ENCODE measurements around the gene CLSTN2.

CLSTN2 gene

DNA sequence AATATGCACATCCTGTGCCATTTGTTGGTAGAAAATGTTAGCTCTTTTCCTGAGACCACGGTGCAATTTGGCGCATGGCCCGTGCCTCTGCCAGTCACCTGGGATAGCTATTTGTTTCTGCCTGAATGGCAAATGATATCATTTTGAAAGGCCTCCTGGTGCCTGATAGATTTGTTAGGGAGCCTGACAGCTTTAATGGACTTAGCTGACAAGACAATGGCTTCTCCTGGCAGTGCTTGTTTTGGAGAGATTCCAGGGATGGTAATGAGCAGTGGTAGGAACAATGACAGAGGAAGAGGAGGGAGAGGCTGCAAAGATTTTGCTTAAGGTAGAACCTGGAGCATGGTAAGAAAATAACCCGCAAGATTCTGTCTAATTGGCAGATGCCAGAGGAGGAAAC is 268.5 kb downstream of the CLSTN2 start:
- Histone ChIP-seq H2BK5ac (ENCODE audit: low read length) (no peak overlapping the region), H3K14ac (ENCODE audit: low read length) (no peak overlapping the region), H4K91ac (ENCODE audit: low read depth, low read length, poor library complexity) (no peak overlapping the region), H2BK12ac (ENCODE audit: low read length) (no peak overlapping the region), H3K23ac (ENCODE audit: low read depth, low read length, poor library complexity) (no peak overlapping the region), H3K36me3 (replicated peaks in 1 of 2; ENCODE audit: control insufficient read depth in 2 of 2, insufficient read depth in 2 of 2, low read length in 2 of 2) (no peaks in the 10 kb centered on the region), H3K4me1 (ENCODE audit: control insufficient read depth in 2 of 2, insufficient read depth in 1 of 2, low read depth in 1 of 2, low read length in 2 of 2) (peaks cover 0 to 6% of the 10 kb centered on the region in 2 donors), H3K79me1 (ENCODE audit: low read depth, low read length) (no peaks in the 10 kb centered on the region), H2AK5ac (ENCODE audit: low read depth, low read length) (no peak overlapping the region), H3K9me3 (replicated peaks in 1 of 2; ENCODE audit: control insufficient read depth in 2 of 2, insufficient read depth in 1 of 2, low read depth in 1 of 2, low read length in 2 of 2) (no peaks in the 10 kb centered on the region), H3K4me2 (ENCODE audit: insufficient read depth, low read length, poor library complexity, severe bottlenecking) (no peak overlapping the region), H2BK120ac (ENCODE audit: low read depth, low read length) (no peak overlapping the region), H3K4ac (ENCODE audit: low read length) (no peak overlapping the region), H3K9ac (ENCODE audit: low read depth, low read length, poor library complexity) (no peak overlapping the region), H3K4me3 (ENCODE audit: low read length in 2 of 2) (no peak overlapping the region), H3K18ac (ENCODE audit: low read length) (no peak overlapping the region), H2BK15ac (ENCODE audit: low read length) (no peak overlapping the region), H3K27me3 (ENCODE audit: control insufficient read depth in 3 of 3, insufficient read depth in 3 of 3, low read depth in 1 of 3, low read length in 3 of 3) (peaks cover 4 to 44% (median 10%) of the 10 kb centered on the region in 3 experiments), H2AFZ (ENCODE audit: low read length) (no peak overlapping the region), H3K27ac (replicated peaks; ENCODE audit: low read length) (no peak overlapping the region), H4K8ac (ENCODE audit: low read depth, low read length) (no peak overlapping the region)
- WGBS, 2 donors (ENCODE audit: extremely low coverage in 2 of 2, insufficient read length in 2 of 2, insufficient replicate concordance in 1 of 2) = no CpG with 5 or more reads among the region's 4 CpGs
- DNase-seq (ENCODE audit: low spot score) = peak; percentile 54

DNA sequence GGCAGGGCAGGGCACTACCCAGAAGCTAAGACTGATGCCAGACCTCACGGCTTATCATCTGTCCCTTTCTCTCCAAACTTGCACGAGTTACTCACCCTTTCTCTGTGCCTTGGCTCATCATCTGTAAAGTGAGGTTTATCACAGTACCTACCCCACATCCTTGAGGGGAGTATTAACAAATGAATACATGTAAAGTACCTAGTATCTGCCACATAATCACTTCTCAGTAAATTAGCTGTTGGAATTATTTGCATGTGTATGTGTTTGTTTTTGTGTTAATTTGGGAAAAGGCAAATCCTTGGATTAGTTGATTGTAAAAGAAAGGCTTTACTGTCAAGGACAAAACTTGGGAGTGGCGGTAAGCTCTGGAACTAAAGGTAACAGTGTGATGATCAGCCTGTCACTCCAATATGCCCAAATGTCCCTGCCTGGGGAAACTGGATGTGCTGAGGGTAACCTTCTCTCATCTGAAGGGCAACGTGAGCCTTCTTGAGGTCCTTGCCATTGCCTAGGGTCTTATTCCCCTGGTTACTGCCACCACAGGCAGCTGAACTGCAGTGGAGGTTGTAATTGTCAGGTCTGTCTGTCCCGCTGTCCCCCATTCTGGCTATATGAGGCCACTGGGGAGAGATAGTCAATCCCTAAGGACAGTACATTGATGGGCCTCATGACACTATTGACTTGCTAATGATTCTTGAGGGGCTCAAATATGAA is 269.4 kb downstream of the CLSTN2 start:
- Histone ChIP-seq H2BK120ac (ENCODE audit: low read depth, low read length) (no peak overlapping the region), H2AK5ac (ENCODE audit: low read depth, low read length) (no peak overlapping the region), H3K36me3 (replicated peaks in 1 of 2; ENCODE audit: control insufficient read depth in 2 of 2, insufficient read depth in 2 of 2, low read length in 2 of 2) (no peaks in the 10 kb centered on the region), H2BK5ac (ENCODE audit: low read length) (no peak overlapping the region), H3K27ac (replicated peaks; ENCODE audit: low read length) (no peak overlapping the region), H2BK15ac (ENCODE audit: low read length) (no peak overlapping the region), H2AFZ (ENCODE audit: low read length) (no peak overlapping the region), H3K18ac (ENCODE audit: low read length) (no peak overlapping the region), H3K23ac (ENCODE audit: low read depth, low read length, poor library complexity) (no peak overlapping the region), H3K4me2 (ENCODE audit: insufficient read depth, low read length, poor library complexity, severe bottlenecking) (no peak overlapping the region), H3K27me3 (ENCODE audit: control insufficient read depth in 3 of 3, insufficient read depth in 3 of 3, low read depth in 1 of 3, low read length in 3 of 3) (peaks cover 4 to 44% (median 10%) of the 10 kb centered on the region in 3 experiments), H4K91ac (ENCODE audit: low read depth, low read length, poor library complexity) (no peak overlapping the region), H3K4me3 (ENCODE audit: low read length in 2 of 2) (no peak overlapping the region), H4K8ac (ENCODE audit: low read depth, low read length) (no peak overlapping the region), H3K4ac (ENCODE audit: low read length) (no peak overlapping the region), H2BK12ac (ENCODE audit: low read length) (no peak overlapping the region), H3K9me3 (replicated peaks in 1 of 2; ENCODE audit: control insufficient read depth in 2 of 2, insufficient read depth in 1 of 2, low read depth in 1 of 2, low read length in 2 of 2) (no peaks in the 10 kb centered on the region), H3K9ac (ENCODE audit: low read depth, low read length, poor library complexity) (no peak overlapping the region), H3K4me1 (ENCODE audit: control insufficient read depth in 2 of 2, insufficient read depth in 1 of 2, low read depth in 1 of 2, low read length in 2 of 2) (peaks cover 0 to 6% of the 10 kb centered on the region in 2 donors), H3K14ac (ENCODE audit: low read length) (no peak overlapping the region), H3K79me1 (ENCODE audit: low read depth, low read length) (no peaks in the 10 kb centered on the region)
- DNase-seq (ENCODE audit: low spot score) = no peak
- no CpG with 5 or more reads among the region's 5 CpGs for WGBS, 2 donors (ENCODE audit: extremely low coverage in 2 of 2, insufficient read length in 2 of 2, insufficient replicate concordance in 1 of 2)

DNA sequence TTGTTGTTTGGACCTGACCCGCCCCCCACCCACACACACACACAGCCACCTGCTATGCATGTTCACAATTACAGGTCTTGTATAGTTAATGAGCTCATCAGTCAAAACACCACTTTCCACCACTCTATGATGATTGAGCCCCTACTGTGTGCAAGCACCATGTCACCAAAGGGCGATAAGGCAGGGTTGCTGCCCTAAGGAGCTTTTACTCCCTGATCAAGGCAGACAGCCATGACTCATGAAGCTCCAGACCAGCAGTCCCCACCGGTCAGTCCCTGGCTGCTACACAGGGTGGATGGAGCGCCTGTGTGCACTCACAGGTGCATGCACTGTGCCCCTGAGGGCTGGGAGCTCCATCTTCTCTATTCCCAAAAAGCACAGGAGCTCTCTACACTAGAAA is 270.6 kb downstream of the CLSTN2 start:
- no peak overlapping the region for H2BK5ac ChIP-seq (ENCODE audit: low read length)
- no peak overlapping the region for H3K4ac ChIP-seq (ENCODE audit: low read length)
- no peak overlapping the region for H3K4me2 ChIP-seq (ENCODE audit: insufficient read depth, low read length, poor library complexity, severe bottlenecking)
- no peak overlapping the region for H2BK120ac ChIP-seq (ENCODE audit: low read depth, low read length)
- DNase-seq (ENCODE audit: low spot score) = no peak
- H3K23ac ChIP-seq (ENCODE audit: low read depth, low read length, poor library complexity) = peak overlapping the region; percentile 36
- no peaks in the 10 kb centered on the region for H3K36me3 ChIP-seq (replicated peaks in 1 of 2; ENCODE audit: control insufficient read depth in 2 of 2, insufficient read depth in 2 of 2, low read length in 2 of 2)
- H3K18ac ChIP-seq (ENCODE audit: low read length) = no peak overlapping the region
- no CpG with 5 or more reads among the region's 4 CpGs for WGBS, 2 donors (ENCODE audit: extremely low coverage in 2 of 2, insufficient read length in 2 of 2, insufficient replicate concordance in 1 of 2)
- H2BK15ac ChIP-seq (ENCODE audit: low read length) = no peak overlapping the region
- H2AFZ ChIP-seq (ENCODE audit: low read length) = no peak overlapping the region
- H3K9ac ChIP-seq (ENCODE audit: low read depth, low read length, poor library complexity) = peak overlapping the region; percentile 5
- no peak overlapping the region for H4K8ac ChIP-seq (ENCODE audit: low read depth, low read length)
- H3K4me3 ChIP-seq (ENCODE audit: low read length in 2 of 2) = no peak overlapping the region
- H3K27ac ChIP-seq (replicated peaks; ENCODE audit: low read length) = no peak overlapping the region
- H3K14ac ChIP-seq (ENCODE audit: low read length) = no peak overlapping the region
- H2AK5ac ChIP-seq (ENCODE audit: low read depth, low read length) = no peak overlapping the region
- H3K4me1 ChIP-seq (ENCODE audit: control insufficient read depth in 2 of 2, insufficient read depth in 1 of 2, low read depth in 1 of 2, low read length in 2 of 2) = peaks cover 0 to 6% of the 10 kb centered on the region in 2 donors
- H3K9me3 ChIP-seq (replicated peaks in 1 of 2; ENCODE audit: control insufficient read depth in 2 of 2, insufficient read depth in 1 of 2, low read depth in 1 of 2, low read length in 2 of 2) = no peaks in the 10 kb centered on the region
- H3K79me1 ChIP-seq (ENCODE audit: low read depth, low read length) = no peaks in the 10 kb centered on the region
- H2BK12ac ChIP-seq (ENCODE audit: low read length) = no peak overlapping the region
- peaks cover 4 to 44% (median 8%) of the 10 kb centered on the region in 3 experiments for H3K27me3 ChIP-seq (ENCODE audit: control insufficient read depth in 3 of 3, insufficient read depth in 3 of 3, low read depth in 1 of 3, low read length in 3 of 3)
- H4K91ac ChIP-seq (ENCODE audit: low read depth, low read length, poor library complexity) = no peak overlapping the region

DNA sequence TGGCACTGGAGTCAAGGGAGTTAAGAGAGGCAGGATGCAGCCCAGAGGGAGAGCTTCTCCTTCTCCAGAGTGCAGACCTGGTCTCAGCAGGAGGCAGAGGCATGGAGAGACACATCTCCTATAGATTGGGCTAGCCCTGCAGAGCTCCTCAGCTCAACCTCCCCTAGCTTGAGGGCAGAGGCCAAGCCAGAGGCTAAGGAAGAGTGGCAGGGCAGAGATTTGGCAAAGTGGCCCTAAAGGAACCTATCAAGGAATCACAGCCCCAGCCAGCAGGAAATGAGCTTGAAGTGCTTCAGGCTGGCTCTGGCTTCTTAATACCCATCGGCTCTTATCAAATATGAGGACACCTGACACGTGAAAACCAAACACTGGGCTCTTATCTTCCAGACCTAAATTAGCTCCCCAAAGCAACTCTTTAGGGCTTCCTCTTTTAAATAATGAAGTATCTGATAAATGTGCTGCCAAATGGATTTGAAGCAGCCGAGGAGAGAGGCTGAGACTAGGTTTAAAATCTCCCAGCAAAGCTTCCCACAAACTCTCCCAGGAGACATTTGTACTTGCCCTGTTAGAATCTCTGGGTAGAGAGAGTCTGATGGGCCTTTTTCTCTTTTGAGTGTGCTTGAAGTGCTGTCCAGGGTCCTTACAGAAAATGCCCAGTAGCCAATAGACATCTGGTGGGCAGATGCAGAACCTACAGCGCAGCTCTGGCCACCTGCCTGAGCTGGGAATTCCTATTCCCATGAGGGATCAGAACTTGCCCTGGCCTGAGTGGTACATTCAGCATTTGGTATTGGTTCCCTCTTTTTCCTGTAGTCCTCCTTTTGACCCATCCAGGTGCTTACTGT is 271.4 kb downstream of the CLSTN2 start:
- H3K18ac ChIP-seq (ENCODE audit: low read length) = no peak overlapping the region
- DNase-seq (ENCODE audit: low spot score) = peak; percentile 44
- H3K4me2 ChIP-seq (ENCODE audit: insufficient read depth, low read length, poor library complexity, severe bottlenecking) = no peak overlapping the region
- H2BK5ac ChIP-seq (ENCODE audit: low read length) = no peak overlapping the region
- no peak overlapping the region for H2AFZ ChIP-seq (ENCODE audit: low read length)
- no peak overlapping the region for H2AK5ac ChIP-seq (ENCODE audit: low read depth, low read length)
- no peaks in the 10 kb centered on the region for H3K9me3 ChIP-seq (replicated peaks in 1 of 2; ENCODE audit: control insufficient read depth in 2 of 2, insufficient read depth in 1 of 2, low read depth in 1 of 2, low read length in 2 of 2)
- H2BK120ac ChIP-seq (ENCODE audit: low read depth, low read length) = no peak overlapping the region
- peaks cover 0 to 6% of the 10 kb centered on the region in 2 donors for H3K4me1 ChIP-seq (ENCODE audit: control insufficient read depth in 2 of 2, insufficient read depth in 1 of 2, low read depth in 1 of 2, low read length in 2 of 2)
- no peak overlapping the region for H2BK12ac ChIP-seq (ENCODE audit: low read length)
- no peak overlapping the region for H3K14ac ChIP-seq (ENCODE audit: low read length)
- H3K36me3 ChIP-seq (replicated peaks in 1 of 2; ENCODE audit: control insufficient read depth in 2 of 2, insufficient read depth in 2 of 2, low read length in 2 of 2) = no peaks in the 10 kb centered on the region
- H3K4me3 ChIP-seq (ENCODE audit: low read length in 2 of 2) = peak overlapping the region in 1 of 2 donors; percentile 13
- H3K79me1 ChIP-seq (ENCODE audit: low read depth, low read length) = no peaks in the 10 kb centered on the region
- no peak overlapping the region for H4K91ac ChIP-seq (ENCODE audit: low read depth, low read length, poor library complexity)
- no peak overlapping the region for H3K4ac ChIP-seq (ENCODE audit: low read length)
- no peak overlapping the region for H3K9ac ChIP-seq (ENCODE audit: low read depth, low read length, poor library complexity)
- H4K8ac ChIP-seq (ENCODE audit: low read depth, low read length) = no peak overlapping the region
- H3K27ac ChIP-seq (replicated peaks; ENCODE audit: low read length) = no peak overlapping the region
- H3K27me3 ChIP-seq (ENCODE audit: control insufficient read depth in 3 of 3, insufficient read depth in 3 of 3, low read depth in 1 of 3, low read length in 3 of 3) = peaks cover 4 to 40% (median 8%) of the 10 kb centered on the region in 3 experiments
- no CpG with 5 or more reads among the region's 4 CpGs for whole genome bisulfite sequencing, 2 donors (ENCODE audit: extremely low coverage in 2 of 2, insufficient read length in 2 of 2, insufficient replicate concordance in 1 of 2)
- H3K23ac ChIP-seq (ENCODE audit: low read depth, low read length, poor library complexity) = no peak overlapping the region
- H2BK15ac ChIP-seq (ENCODE audit: low read length) = no peak overlapping the region

Measured in neuronal stem cell (in vitro differentiated cells).